22Rv1 (cell line): Measurements from ENCODE around the gene HCN1.

Experiments
- H3K27ac ChIP-seq: fragments of 450-650 bp; 2 replicates; pipeline ENCODE4 v1.5.1; 2017
- ZFX ChIP-seq: fragments of 450-650 bp; IDR thresholded peaks from 2 replicates; pipeline ENCODE4 v1.6.1; 2017; ENCODE audit warnings: antibody characterized with exemption, borderline replicate concordance
- TF ChIP-seq, protein P1 (sequence below): fragments of 450-650 bp; IDR thresholded peaks from 2 replicates; pipeline ENCODE4 v1.5.1; 2017; ENCODE audit warnings: mild to moderate bottlenecking

HCN1 gene

DNA sequence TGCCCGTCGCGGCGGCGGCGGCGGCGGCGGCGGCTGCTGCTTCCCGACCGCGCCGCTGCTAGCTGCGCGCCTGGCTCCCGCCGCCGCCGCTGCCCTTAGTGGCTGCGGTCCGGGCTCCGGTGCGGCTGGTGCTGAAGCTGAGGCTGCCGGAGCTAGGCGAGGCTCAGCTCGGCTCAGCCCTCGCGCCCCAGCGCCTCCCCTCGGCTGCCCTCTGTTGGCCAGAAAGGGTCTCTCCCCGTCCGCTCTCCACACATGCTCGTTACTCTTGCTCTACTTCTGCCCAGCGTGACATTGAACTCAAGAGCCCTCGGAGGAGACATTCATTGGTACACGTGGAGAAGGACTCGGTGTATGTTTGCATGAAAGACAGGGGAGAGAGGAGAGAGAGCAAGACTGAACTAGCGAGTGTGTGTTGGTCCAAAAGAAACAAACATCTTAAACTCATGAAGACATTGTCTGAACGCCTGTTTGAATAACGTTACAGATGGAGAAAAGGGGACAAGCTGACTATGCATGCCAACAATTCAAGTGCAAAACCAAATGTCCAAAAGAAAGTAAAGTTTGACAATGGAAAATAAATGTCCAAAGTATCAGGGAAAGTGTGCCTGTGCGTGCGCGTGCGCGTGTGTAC lies at the start of gene HCN1:
TSS of gene HCN1 (minus strand) at position 175 of the 631 bp plus-strand sequence.
- TF ChIP-seq, protein P1, sequence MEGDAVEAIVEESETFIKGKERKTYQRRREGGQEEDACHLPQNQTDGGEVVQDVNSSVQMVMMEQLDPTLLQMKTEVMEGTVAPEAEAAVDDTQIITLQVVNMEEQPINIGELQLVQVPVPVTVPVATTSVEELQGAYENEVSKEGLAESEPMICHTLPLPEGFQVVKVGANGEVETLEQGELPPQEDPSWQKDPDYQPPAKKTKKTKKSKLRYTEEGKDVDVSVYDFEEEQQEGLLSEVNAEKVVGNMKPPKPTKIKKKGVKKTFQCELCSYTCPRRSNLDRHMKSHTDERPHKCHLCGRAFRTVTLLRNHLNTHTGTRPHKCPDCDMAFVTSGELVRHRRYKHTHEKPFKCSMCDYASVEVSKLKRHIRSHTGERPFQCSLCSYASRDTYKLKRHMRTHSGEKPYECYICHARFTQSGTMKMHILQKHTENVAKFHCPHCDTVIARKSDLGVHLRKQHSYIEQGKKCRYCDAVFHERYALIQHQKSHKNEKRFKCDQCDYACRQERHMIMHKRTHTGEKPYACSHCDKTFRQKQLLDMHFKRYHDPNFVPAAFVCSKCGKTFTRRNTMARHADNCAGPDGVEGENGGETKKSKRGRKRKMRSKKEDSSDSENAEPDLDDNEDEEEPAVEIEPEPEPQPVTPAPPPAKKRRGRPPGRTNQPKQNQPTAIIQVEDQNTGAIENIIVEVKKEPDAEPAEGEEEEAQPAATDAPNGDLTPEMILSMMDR = peak; percentile 95
- no peak for TF ChIP-seq ZFX
- peak within 1 kb of the TSS; percentile 37 for H3K27ac ChIP-seq

DNA sequence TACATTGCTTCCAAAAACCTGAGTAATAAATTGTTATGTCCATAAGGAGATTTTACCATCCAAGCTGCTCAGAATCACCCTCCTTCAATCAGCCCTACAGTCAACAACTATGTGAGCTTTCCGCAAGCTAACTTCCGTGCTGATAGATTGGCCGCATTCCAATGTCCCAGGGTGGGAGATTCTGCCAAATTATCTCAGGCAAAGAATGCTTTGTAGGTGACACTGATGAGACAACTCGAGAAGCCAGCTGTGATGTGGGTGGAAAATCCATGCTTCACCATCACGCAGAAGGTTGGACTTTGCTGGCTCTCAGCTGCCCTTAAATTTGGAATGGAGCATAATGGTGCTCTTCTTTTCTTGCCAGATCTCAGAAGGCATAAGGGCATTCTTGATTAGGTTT lies 44.9 kb upstream of the HCN1 start:
- H3K27ac ChIP-seq = no peak overlapping the region
- TF ChIP-seq ZFX = no peak
- TF ChIP-seq, protein P1 = no peak

DNA sequence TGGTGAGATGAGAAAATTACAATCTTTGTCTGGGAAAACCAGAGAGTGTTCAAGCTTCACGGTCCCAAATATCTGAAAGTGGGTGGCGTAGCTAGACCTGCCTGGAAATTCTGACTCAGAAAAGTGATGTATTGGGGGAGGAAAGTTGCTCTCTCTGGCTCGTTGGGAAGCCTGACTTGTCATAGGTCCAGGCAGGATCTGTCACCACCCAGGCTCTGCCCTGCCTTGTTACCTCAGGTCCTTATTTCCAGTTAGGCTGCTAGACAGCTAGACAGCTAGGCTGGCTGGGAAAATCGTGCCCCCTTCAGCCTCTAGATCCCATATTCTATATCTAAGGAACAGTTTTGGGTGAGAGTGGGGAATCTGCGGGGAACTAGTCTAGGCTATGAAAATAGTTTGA lies 41.0 kb upstream of the HCN1 start:
- TF ChIP-seq, protein P1 = no peak
- TF ChIP-seq ZFX = no peak
- no peak overlapping the region for H3K27ac ChIP-seq

GRCh38 chr5:45725537-45725936 lies 29.4 kb upstream of the HCN1 start:
- H3K27ac ChIP-seq = no peak overlapping the region
- TF ChIP-seq, protein P1 = no peak
- no peak for TF ChIP-seq ZFX

DNA sequence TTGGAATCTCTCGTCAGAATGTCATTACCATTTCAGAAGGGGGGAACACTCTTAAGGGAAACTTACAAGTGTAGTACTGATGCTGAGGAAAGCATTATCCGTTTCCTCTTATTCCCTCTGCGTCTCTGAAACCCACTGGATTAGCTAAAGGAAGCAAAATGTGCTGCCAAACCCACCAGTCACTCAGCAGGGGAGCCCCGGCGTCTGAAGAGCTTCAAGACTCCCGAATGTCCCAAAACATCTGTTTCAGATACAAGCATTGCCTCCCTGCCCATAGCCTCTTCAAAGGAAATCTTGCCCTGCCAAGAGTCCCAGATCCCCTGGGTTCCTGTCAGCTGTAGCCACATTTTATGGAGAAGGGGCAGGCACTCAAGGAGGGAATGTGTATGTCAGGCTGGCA lies 1.0 kb upstream of the HCN1 start:
- no peak for TF ChIP-seq ZFX
- TF ChIP-seq, protein P1 = no peak
- no peak overlapping the region for H3K27ac ChIP-seq

GRCh38 chr5:45695804-45696156 lies 400 bp downstream of the HCN1 start:
- H3K27ac ChIP-seq = peak overlapping the region; percentile 37; the same call in 1 of the 2 replicates
- TF ChIP-seq, protein P1 = no peak
- no peak for TF ChIP-seq ZFX

- TF ChIP-seq, protein P1 = no peak
- TF ChIP-seq ZFX = no peak
- H3K27ac ChIP-seq = peak overlapping the region; percentile 37
These were observed 993 bp downstream of the HCN1 start for GRCh38 chr5:45694971-45695803.
